ENCODE data around the gene SIX5. TPM values are rescaled to one million over a fixed set of nuclear protein-coding genes. Genes with fewer than 3 reads are reported as not detected.
"Not testable (repeated sequence)": the region's sequence is repeated elsewhere in the genome, so short reads cannot be mapped to it uniquely, and the experiment has no call there.

Gene SIX5
- total RNA-seq, 2 experiments from 2014 or later: 0.53 to 0.89 TPM

DNA sequence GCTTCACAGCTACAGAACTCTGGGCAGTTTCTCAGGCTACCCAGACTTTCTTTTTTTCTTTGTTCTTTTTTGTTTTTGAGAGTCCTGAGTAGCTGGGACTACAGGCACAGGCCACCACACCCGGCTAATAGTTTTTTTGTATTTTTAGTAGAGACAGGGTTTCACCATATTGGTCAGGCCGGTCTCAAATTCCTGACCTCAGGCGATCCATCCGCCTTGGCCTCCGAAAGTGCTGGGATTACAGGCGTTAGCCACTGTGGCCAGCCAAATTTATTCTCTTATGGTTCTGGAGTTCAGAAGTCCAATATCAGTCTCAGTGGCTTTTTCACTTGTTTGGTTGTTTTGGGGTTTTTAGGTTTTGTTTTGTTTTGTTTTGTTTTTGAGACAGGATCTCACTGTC is 23.4 kb downstream of the SIX5 start:
- POLR2A ChIA-PET: no interaction called here
- H3K9me3 Mint-ChIP-seq (ENCODE audit: insufficient read depth): no peaks in the 10 kb centered on the region
- H3K27me3 Mint-ChIP-seq (ENCODE audit: low read depth): peaks cover 19% of the 10 kb centered on the region
- no peak overlapping the region for H3K27ac Mint-ChIP-seq
- ATAC-seq (no peak), DNase-seq (no peak)
- no peaks in the 10 kb centered on the region for H3K36me3 Mint-ChIP-seq (ENCODE audit: low read depth)
- H3K4me1 Mint-ChIP-seq (ENCODE audit: low read depth): no peaks in the 10 kb centered on the region
- no peak overlapping the region for H3K4me3 Mint-ChIP-seq
- CTCF ChIA-PET: no interaction called here

- Mint-ChIP-seq H3K4me3 (no peak overlapping the region), H3K27me3 (ENCODE audit: low read depth) (peaks cover 19% of the 10 kb centered on the region), H3K27ac (no peak overlapping the region), H3K9me3 (ENCODE audit: insufficient read depth) (no peaks in the 10 kb centered on the region), H3K36me3 (ENCODE audit: low read depth) (no peaks in the 10 kb centered on the region), H3K4me1 (ENCODE audit: low read depth) (no peaks in the 10 kb centered on the region)
- no peak for DNase-seq
- ChIA-PET POLR2A (no interaction called here), CTCF (interaction anchor here (1.5 kb wide), 1 partner anchor 27 kb away, joined by 4 read pairs; no protein-coding TSS in a partner anchor)
- ATAC-seq: no peak
These were observed 26.1 kb downstream of the SIX5 start for GRCh38 chr19:45742969-45743368.

DNA sequence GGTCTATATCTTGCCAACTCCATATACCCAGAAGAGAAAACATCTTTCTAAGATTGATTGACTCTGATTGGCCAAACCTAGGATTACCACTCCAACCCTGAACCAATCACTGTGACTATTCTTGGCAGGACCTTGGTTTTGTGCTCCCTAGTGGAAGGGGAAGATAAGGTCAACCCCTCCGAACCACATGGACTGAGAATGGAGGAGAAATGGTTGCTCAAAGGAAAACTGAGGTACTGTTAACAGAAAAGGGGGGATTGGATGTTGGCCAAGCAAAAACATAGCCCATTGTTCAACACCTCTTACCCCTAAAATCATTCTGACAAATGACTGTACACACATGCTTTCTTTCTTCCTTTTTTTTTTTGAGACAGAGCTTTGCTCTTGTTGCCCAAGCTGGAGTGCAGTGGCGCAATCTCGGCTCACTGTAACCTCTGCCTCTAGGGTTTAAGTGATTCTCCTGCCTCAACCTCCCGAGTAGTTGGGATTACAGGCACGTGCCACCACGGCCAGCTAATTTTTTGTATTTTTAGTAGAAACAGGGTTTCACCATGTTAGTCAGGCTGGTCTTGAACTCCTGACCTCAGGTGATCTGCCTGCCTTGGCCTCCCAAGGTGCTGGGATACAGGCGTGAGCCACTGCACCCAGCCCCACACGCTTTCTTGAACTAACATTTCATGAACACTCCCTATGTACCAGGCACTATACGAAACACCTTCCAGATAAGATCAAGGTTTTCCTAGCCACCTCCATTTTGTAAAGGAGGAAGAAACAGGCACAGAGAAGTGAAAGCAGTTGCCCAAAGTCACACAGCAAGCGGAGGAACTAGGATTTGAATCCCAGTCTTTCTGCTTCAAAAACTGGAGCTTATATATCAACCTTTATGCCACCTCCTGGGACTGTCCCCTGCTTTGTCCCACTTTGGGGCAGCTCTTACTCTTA is 29.3 kb downstream of the SIX5 start:
- H3K4me1 Mint-ChIP-seq (ENCODE audit: low read depth): no peaks in the 10 kb centered on the region
- CTCF ChIA-PET: interaction anchor here (0.7 to 1.3 kb wide), 3 partner anchors 9 to 59 kb away, joined by 3 read pairs; partner anchors contain the start of genes FBXO46 and SIX5
- H3K9me3 Mint-ChIP-seq (ENCODE audit: insufficient read depth): no peaks in the 10 kb centered on the region
- no peak overlapping the region for H3K4me3 Mint-ChIP-seq
- no peak for ATAC-seq
- no peak overlapping the region for H3K27ac Mint-ChIP-seq
- DNase-seq: no peak
- peaks cover 4% of the 10 kb centered on the region for H3K27me3 Mint-ChIP-seq (ENCODE audit: low read depth)
- POLR2A ChIA-PET: no interaction called here
- H3K36me3 Mint-ChIP-seq (ENCODE audit: low read depth): no peaks in the 10 kb centered on the region

GRCh38 chr19:45733160-45733810 is 35.8 kb downstream of the SIX5 start, which contains the start of gene MEIOSIN:
TSS of gene MEIOSIN (plus strand) at chr19:45733439. CDS start at chr19:45735377, 1,938 bp downstream.
- Mint-ChIP-seq H3K4me1 (ENCODE audit: low read depth) (peaks cover 17% of the 10 kb centered on the region), H3K27me3 (ENCODE audit: low read depth) (no peaks in the 10 kb centered on the region), H3K9me3 (ENCODE audit: insufficient read depth) (no peaks in the 10 kb centered on the region), H3K27ac (no peak within 1 kb of the TSS), H3K4me3 (no peak within 1 kb of the TSS), H3K36me3 (ENCODE audit: low read depth) (no peaks in the 10 kb centered on the region)
- DNase-seq (no peak), ATAC-seq (no peak)
- POLR2A ChIA-PET: no interaction called here
- CTCF ChIA-PET: interaction anchor here (1.4 kb wide), 1 partner anchor 40 kb away, joined by 5 read pairs; no protein-coding TSS in a partner anchor

- Mint-ChIP-seq H3K27me3 (ENCODE audit: low read depth) (no peaks in the 10 kb centered on the region), H3K4me1 (ENCODE audit: low read depth) (peaks cover 26% of the 10 kb centered on the region), H3K36me3 (ENCODE audit: low read depth) (no peaks in the 10 kb centered on the region), H3K4me3 (peak within 1 kb of the TSS; percentile 91), H3K9me3 (ENCODE audit: insufficient read depth) (no peaks in the 10 kb centered on the region), H3K27ac (peak within 1 kb of the TSS; percentile 88)
- ChIA-PET POLR2A (interaction anchor here (1.2 to 2.5 kb wide), 5 partner anchors 10 to 61 kb away, joined by 3 to 22 read pairs (median 4); partner anchors contain the start of gene SNRPD2), CTCF (interaction anchor here (0.9 to 2.5 kb wide), 8 partner anchors 10 to 86 kb away, joined by 3 to 25 read pairs (median 4); partner anchors contain the start of genes QPCTL and SNRPD2)
- ATAC-seq (peak; percentile 99), DNase-seq (peak; percentile 97)
These were observed 38.4 kb downstream of the SIX5 start, which contains the start of gene FBXO46 for GRCh38 chr19:45730368-45731288. TSS of gene FBXO46 (minus strand) at chr19:45730896. CDS start at chr19:45713495, 17,401 bp downstream.

GRCh38 chr19:45729800-45730290 is 39.2 kb downstream of the SIX5 start:
- DNase-seq: no peak
- ATAC-seq: no peak
- H3K27me3 Mint-ChIP-seq (ENCODE audit: low read depth): no peaks in the 10 kb centered on the region
- POLR2A ChIA-PET: interaction anchor here (1.2 to 2.5 kb wide), 3 partner anchors 12 to 62 kb away, joined by 4 to 22 read pairs (median 5); partner anchors contain the start of gene SNRPD2
- H3K27ac Mint-ChIP-seq: peak overlapping the region; percentile 88
- CTCF ChIA-PET: interaction anchor here (1.3 to 2.5 kb wide), 4 partner anchors 12 to 49 kb away, joined by 3 to 25 read pairs (median 14); partner anchors contain the start of genes QPCTL and SNRPD2
- no peaks in the 10 kb centered on the region for H3K9me3 Mint-ChIP-seq (ENCODE audit: insufficient read depth)
- H3K4me1 Mint-ChIP-seq (ENCODE audit: low read depth): peaks cover 26% of the 10 kb centered on the region
- peak overlapping the region; percentile 91 for H3K4me3 Mint-ChIP-seq
- no peaks in the 10 kb centered on the region for H3K36me3 Mint-ChIP-seq (ENCODE audit: low read depth)

DNA sequence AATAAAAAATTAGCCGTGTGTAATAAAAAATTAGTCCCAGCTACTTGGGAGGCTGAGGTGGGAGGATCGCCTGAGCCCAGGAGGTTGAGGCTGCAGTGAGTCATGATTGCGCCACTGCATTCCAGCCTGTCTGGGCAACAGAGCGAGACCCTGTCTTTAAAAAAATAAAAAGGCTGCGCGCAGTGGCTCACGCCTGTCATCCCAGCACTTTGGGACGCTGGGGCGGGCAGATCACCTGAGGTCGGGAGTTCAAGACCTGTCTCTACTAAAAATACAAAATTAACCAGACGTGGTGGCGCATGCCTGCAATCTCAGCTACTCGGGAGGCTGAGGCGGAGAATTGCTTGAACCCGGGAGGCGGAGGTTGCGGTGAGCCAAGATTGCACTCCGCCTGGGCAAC is 40.4 kb downstream of the SIX5 start:
- CTCF ChIA-PET: interaction anchor here (0.7 kb wide), 1 partner anchor 315 kb away, joined by 3 read pairs; no protein-coding TSS in a partner anchor

DNA sequence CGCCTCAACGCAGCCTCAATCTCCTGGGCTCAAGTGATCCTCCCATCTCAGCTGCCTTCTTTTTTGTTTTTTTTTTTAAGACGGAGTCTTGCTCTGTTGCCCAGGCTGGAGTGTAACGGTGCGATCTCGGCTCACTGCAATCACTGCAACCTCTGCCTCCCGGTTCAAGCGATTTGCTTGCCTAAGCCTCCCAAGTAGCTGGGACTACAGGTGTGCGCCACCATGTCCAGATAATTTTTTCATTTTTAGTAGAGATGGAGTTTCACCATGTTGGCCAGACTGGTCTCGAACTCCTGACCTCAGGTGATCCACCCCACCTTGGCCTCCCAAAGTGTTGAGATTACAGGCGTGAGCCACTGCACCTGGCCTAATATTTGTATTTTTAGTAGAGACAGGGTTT is 49.0 kb downstream of the SIX5 start:
- peaks cover 38% of the 10 kb centered on the region for H3K4me1 Mint-ChIP-seq (ENCODE audit: low read depth)
- H3K36me3 Mint-ChIP-seq (ENCODE audit: low read depth): peaks cover 43% of the 10 kb centered on the region
- H3K27ac Mint-ChIP-seq: not testable (repeated sequence)

More for the DNA sequence above, 40.4 kb downstream of the SIX5 start:
- DNase-seq; H3K27ac Mint-ChIP-seq; ATAC-seq; POLR2A ChIA-PET; H3K9me3 Mint-ChIP-seq (ENCODE audit: insufficient read depth); H3K4me3 Mint-ChIP-seq; H3K36me3 Mint-ChIP-seq (ENCODE audit: low read depth); H3K27me3 Mint-ChIP-seq (ENCODE audit: low read depth): not testable (repeated sequence)
- H3K4me1 Mint-ChIP-seq (ENCODE audit: low read depth): peaks cover 29% of the 10 kb centered on the region

DNA sequence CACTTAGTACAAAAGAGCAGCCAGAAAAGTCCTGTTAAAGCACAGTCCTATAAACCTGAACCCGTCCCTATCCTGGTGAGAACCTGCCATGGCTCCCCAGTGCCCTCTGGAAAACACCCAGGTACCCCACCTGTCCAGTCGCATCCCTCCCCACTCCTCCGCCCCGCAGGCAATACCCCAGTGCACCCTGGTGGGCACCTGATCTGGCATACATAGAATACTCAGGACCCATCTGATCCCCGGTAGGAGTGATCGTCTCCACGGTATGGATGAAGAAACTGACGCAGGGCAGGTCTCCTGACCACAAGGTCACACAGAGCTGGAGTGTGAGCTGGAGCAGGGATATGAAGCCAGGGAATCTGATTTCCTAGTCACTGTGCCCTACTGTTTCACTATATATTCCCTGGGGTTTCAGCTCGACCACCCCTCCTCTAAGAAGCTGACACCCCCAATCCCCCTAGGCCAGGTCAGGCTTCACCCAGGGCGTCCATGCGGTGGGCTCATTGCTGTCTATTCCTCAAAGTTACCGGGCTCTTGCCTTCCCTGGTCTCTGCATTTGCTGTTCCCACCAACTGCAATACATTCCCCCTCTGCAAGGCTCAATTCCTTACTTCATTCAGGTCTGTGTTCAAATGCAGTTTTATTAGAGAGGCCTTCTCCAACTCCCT is 50.9 kb downstream of the SIX5 start:
- ATAC-seq: no peak

More for the DNA sequence above, 49.0 kb downstream of the SIX5 start:
- DNase-seq; ATAC-seq; H3K9me3 Mint-ChIP-seq (ENCODE audit: insufficient read depth); H3K27me3 Mint-ChIP-seq (ENCODE audit: low read depth); H3K4me3 Mint-ChIP-seq: not testable (repeated sequence)
- ChIA-PET CTCF (interaction anchor here (0.8 to 2.1 kb wide), 2 partner anchors 27 to 50 kb away, joined by 5 to 9 read pairs; partner anchors contain the start of genes QPCTL, SIX5 and SNRPD2), POLR2A (interaction anchor here (1.1 kb wide), 1 partner anchor 11 kb away, joined by 3 read pairs; no protein-coding TSS in a partner anchor)

More for the DNA sequence above, 50.9 kb downstream of the SIX5 start:
- no peak for DNase-seq
- ChIA-PET POLR2A (interaction anchor here (1.0 to 3.4 kb wide), 6 partner anchors 8 to 145 kb away, joined by 3 to 22 read pairs (median 8); partner anchors contain the start of genes FBXO46, QPCTL, SIX5 and SNRPD2), CTCF (interaction anchor here (0.5 to 6.1 kb wide), 9 partner anchors 12 to 1450 kb away, joined by 3 to 101 read pairs (median 5); partner anchors contain the start of genes FBXO46, QPCTL, SIX5 and SNRPD2)
- peak overlapping the region; percentile 93 for H3K4me3 Mint-ChIP-seq
- H3K36me3 Mint-ChIP-seq (ENCODE audit: low read depth): peaks cover 36% of the 10 kb centered on the region
- H3K4me1 Mint-ChIP-seq (ENCODE audit: low read depth): peaks cover 38% of the 10 kb centered on the region
- H3K9me3 Mint-ChIP-seq (ENCODE audit: insufficient read depth): no peaks in the 10 kb centered on the region
- H3K27ac Mint-ChIP-seq: peak overlapping the region; percentile 89
- no peaks in the 10 kb centered on the region for H3K27me3 Mint-ChIP-seq (ENCODE audit: low read depth)

Measured in activated CD8-positive, alpha-beta T cell treated with anti-CD3 and anti-CD28 coated beads, Interleukin-2, amount 10 ng/mL, durations not matched to agents 7 days and 5 days (primary cell).